SU-DHL-6 (cell line): Measurements from ENCODE around the gene PDE4C.

ENCODE experiments used
- CTCF ChIP-seq: fragments of 200-600 bp; sonication (generic); IDR thresholded peaks from one replicate; pipeline ENCODE4 v1.5.1; 2017; ENCODE audit warnings: antibody characterized with exemption, mild to moderate bottlenecking, low read length, moderate library complexity; ENCODE audit not compliant: insufficient read depth, poor library complexity, severe bottlenecking
- EZH2phosphoT487 ChIP-seq: fragments of 200-600 bp; sonication (generic), shearing (Covaris generic); conservative IDR thresholded peaks from 2 replicates; pipeline ENCODE4 v1.6.1; 2018; ENCODE audit warnings: mild to moderate bottlenecking, antibody characterized with exemption, low read length, moderate library complexity, mixed read lengths

GRCh38 chr19:18219911-18220631 is 6.2 kb downstream of the PDE4C start:
- TF ChIP-seq CTCF (no peak), EZH2phosphoT487 (no peak)
